Heart right ventricle (tissue), 16 donors: ENCODE results near the gene POLK. TPM values are rescaled to one million over a fixed set of nuclear protein-coding genes. Genes with fewer than 3 reads are reported as not detected.

Experiments
- ATAC-seq, 8 donors: fragments of 200-7000 bp; cut with Tn5 transposase; one replicate each; pipeline ENCODE4 v1.9.1; 2020; ENCODE audit warnings: mild to moderate bottlenecking in 8 of 8, moderate library complexity in 8 of 8, moderate number of reproducible peaks in 1 of 8
- DNase-seq, 2 donors: peaks; one replicate each; pipeline ENCODE4 v3.0.0-alpha.2; 2020
- H3K27ac ChIP-seq, 10 donors: fragments of 200-600 bp; sonication (generic) in 2 of 10; one replicate each; pipeline versions ENCODE4 v1.5.0 to v1.8.0; 2020 to 2022; ENCODE audit warnings: mild to moderate bottlenecking in 3 of 10
- H3K27me3 ChIP-seq, 7 donors: fragments of 200-600 bp; one replicate each; pipeline ENCODE4 v1.8.0; 2021 to 2022; ENCODE audit warnings: mild to moderate bottlenecking in 2 of 7
- H3K36me3 ChIP-seq, 9 donors: fragments of 200-600 bp; sonication (generic) in 1 of 9; one replicate each; pipeline versions ENCODE4 v1.5.0 to v1.8.0; 2020 to 2022; ENCODE audit warnings: mild to moderate bottlenecking in 2 of 9
- H3K4me1 ChIP-seq, 9 donors: fragments of 200-600 bp; sonication (generic) in 1 of 9; one replicate each; pipeline versions ENCODE4 v1.5.0 to v1.8.0; 2020 to 2022; ENCODE audit warnings: mild to moderate bottlenecking in 4 of 9
- H3K4me3 ChIP-seq, 10 donors: fragments of 200-600 bp; sonication (generic) in 2 of 10; one replicate each; pipeline versions ENCODE4 v1.5.0 to v1.8.0; 2020 to 2022; ENCODE audit warnings: mild to moderate bottlenecking in 7 of 10, moderate library complexity in 2 of 10
- H3K9me3 ChIP-seq, 11 donors: fragments of 200-600 bp in 10 of 11; sonication (generic) in 2 of 11; one replicate each; pipeline versions ENCODE4 v1.5.0 to v1.8.0; 2013 to 2022; ENCODE audit warnings: mild to moderate bottlenecking in 2 of 11, control low read depth in 1 of 11, moderate library complexity in 1 of 11
- CTCF ChIP-seq, 9 donors: fragments of 200-600 bp; sonication (generic) in 2 of 9; IDR thresholded peaks; one replicate each; pipeline versions ENCODE4 v1.5.0 to v1.8.0; 2021 to 2022; ENCODE audit warnings: antibody characterized with exemption in 9 of 9, mild to moderate bottlenecking in 5 of 9, moderate library complexity in 1 of 9
- WGBS, 2 donors: extraction: QIAGEN DNeasy Blood & Tissue Kit; methylation state at CpG; one replicate each; pipeline ENCODE4 v1.1.7; 2013; ENCODE audit warnings: inconsistent platforms in 1 of 2; 5-methylcytosine and 5-hydroxymethylcytosine counted together
- intact Hi-C, 10 donors: fragments of 100-400 bp; cut with DNase I; formaldehyde crosslinking; loops; one replicate each; pipeline versions ENCODE4 v1.11.1 to v1.14.2; 2022
- polyA plus RNA-seq, 2 donors: library from polyadenylated mRNA; stranded (reverse); fragments of 200-250 nt; gene quantifications; one replicate each; pipeline ENCODE4 v1.2.3, GENCODE V29; 2013
- total RNA-seq, 10 donors: library from RNA; stranded (reverse); fragmentation: NEBNext Ultra II Directional in 3 of 10; extraction: Animal tissue kit (Norgen Biotek cat#: 25700) in 3 of 10; gene quantifications; one replicate each; pipeline versions ENCODE4 v1.2.1 to v1.2.4, GENCODE V29; 2021 to 2023
- donor health status: Arrhythmogenic right ventricular cardiomyopathy.
- donor health status: ischemic (EF 13 %, LVEDD 7.1; RV severe dilation, severe dysfunction).
- donor health status: healthy with polysubstance abuse.
- donor health status: DM: no; HTN: yes; CAD: no.
- donor health status: DM: no; HTN: no; CAD: no.
- donor health status: ischemic (EF 25% LVEDD 6.9; RV normal size, moderate dysfunction).
- donor health status: ischemic (EF 25% LVEDD 5.7; RV mildly dilated, moderate dysfunction).
- donor health status: healthy.
- donor health status: DM: yes; HTN: yes; CAD: no.
- donor health status: Ischemic cardiomyopathy.
- donor health status: ischemic (EF 35%, LVEDD 5.7; RV mildly dilated, moderate dysfunction).
- donor health status: nonischemic (EF 11% LVEDD 7.7; RV severe dilation, severe dysfunction).
- donor health status: DM: yes; HTN: yes; CAD: no.
- donor health status: PGD.
- donor health status: ischemic (EF 29% LVEDD 5.4; RV normal size, mild dysfunction).
- donor health status: nonischemic (EF 23%, LVEDD 6.1; RV moderate dilation, normal function).

Gene POLK
- total and polyA plus RNA-seq, 12 donors = 4.0 to 27.2 (median 22.6) TPM

GRCh38 chr5:75640826-75641225 is 129.1 kb downstream of the POLK start:
- Histone ChIP-seq H3K27me3 (no peaks in the 10 kb centered on the region), H3K9me3 (peaks cover 0 to 20% (median 0%) of the 10 kb centered on the region in 11 donors), H3K4me1 (no peaks in the 10 kb centered on the region), H3K27ac (no peak overlapping the region), H3K36me3 (no peaks in the 10 kb centered on the region), H3K4me3 (no peak overlapping the region)
- 62 to 67% methylated on average over 2 of the region's 2 CpGs for WGBS, 2 donors
- DNase-seq = no peak
- TF ChIP-seq CTCF (IDR thresholded peaks at IDR 0.05) = no peak
- no peak for ATAC-seq
- intact Hi-C loops = no loop called here

GRCh38 chr5:75648712-75649111 is 137.0 kb downstream of the POLK start:
- Histone ChIP-seq H3K36me3 (no peaks in the 10 kb centered on the region), H3K4me1 (peaks cover 0 to 4% (median 0%) of the 10 kb centered on the region in 9 donors), H3K4me3 (no peak overlapping the region), H3K9me3 (no peaks in the 10 kb centered on the region), H3K27me3 (no peaks in the 10 kb centered on the region), H3K27ac (no peak overlapping the region)
- ATAC-seq (no peak), DNase-seq (no peak)
- intact Hi-C loops = no loop called here
- WGBS, 2 donors = 92 to 95% methylated on average over 2 of the region's 2 CpGs
- TF ChIP-seq CTCF (IDR thresholded peaks at IDR 0.05) = no peak

Other genes with a start within 250 kb of the POLK start
- gene HMGCR, start 174.7 kb upstream of the POLK start, total RNA-seq = 10 to 100 TPM in 9 of 10 donors, 1 to 10 TPM in 1; 9.8 to 16.3 (median 11.4) TPM
- gene HMGCR, start 174.7 kb upstream of the POLK start, polyA plus RNA-seq = 1 to 10 TPM; 1.9 to 6.0 TPM
- 10 to 100 TPM; 23.1 to 47.6 (median 37.9) TPM for gene CERT1, start 262 bp upstream of the POLK start, total RNA-seq
- 1 to 10 TPM; 6.3 to 8.5 TPM for gene CERT1, start 262 bp upstream of the POLK start, polyA plus RNA-seq
- gene ANKDD1B, start 99.6 kb downstream of the POLK start, total RNA-seq = under 1 TPM in 4 of 10 donors, not detected in 6; 0.10 to 0.30 (median 0.21) TPM
- under 1 TPM; 0.04 to 0.37 TPM for gene ANKDD1B, start 99.6 kb downstream of the POLK start, polyA plus RNA-seq
- 1 to 10 TPM; 2.6 to 5.5 (median 3.8) TPM for gene POC5, start 205.5 kb downstream of the POLK start, total RNA-seq
- 1 to 10 TPM; 5.0 to 5.5 TPM for gene POC5, start 205.5 kb downstream of the POLK start, polyA plus RNA-seq